Myocyte (in vitro differentiated cells): ENCODE data around the gene DOCK4. TPM values are rescaled to one million over a fixed set of nuclear protein-coding genes. Genes with fewer than 3 reads are reported as not detected.
A peak's percentile ranks its signal among the peaks of the same experiment; 100 is the strongest.
"Not testable (repeated sequence)": the region's sequence is repeated elsewhere in the genome, so short reads cannot be mapped to it uniquely, and the experiment has no call there.

Experiments
- DNase-seq: peaks from one replicate; pipeline ENCODE4 v3.0.0-alpha.2; 2012; ENCODE audit warnings: low read depth
- polyA plus RNA-seq: library from polyadenylated mRNA; unstranded; fragments of >200 nt; gene quantifications from one replicate; pipeline ENCODE4 v1.2.1, GENCODE V29; 2012; ENCODE audit warnings: missing spikeins
- total RNA-seq: library from RNA; depleted of rRNA; stranded (reverse); fragments of >200 nt; gene quantifications from 2 replicates; pipeline ENCODE4 v1.2.3, GENCODE V29; 2014

Gene DOCK4, protein sequence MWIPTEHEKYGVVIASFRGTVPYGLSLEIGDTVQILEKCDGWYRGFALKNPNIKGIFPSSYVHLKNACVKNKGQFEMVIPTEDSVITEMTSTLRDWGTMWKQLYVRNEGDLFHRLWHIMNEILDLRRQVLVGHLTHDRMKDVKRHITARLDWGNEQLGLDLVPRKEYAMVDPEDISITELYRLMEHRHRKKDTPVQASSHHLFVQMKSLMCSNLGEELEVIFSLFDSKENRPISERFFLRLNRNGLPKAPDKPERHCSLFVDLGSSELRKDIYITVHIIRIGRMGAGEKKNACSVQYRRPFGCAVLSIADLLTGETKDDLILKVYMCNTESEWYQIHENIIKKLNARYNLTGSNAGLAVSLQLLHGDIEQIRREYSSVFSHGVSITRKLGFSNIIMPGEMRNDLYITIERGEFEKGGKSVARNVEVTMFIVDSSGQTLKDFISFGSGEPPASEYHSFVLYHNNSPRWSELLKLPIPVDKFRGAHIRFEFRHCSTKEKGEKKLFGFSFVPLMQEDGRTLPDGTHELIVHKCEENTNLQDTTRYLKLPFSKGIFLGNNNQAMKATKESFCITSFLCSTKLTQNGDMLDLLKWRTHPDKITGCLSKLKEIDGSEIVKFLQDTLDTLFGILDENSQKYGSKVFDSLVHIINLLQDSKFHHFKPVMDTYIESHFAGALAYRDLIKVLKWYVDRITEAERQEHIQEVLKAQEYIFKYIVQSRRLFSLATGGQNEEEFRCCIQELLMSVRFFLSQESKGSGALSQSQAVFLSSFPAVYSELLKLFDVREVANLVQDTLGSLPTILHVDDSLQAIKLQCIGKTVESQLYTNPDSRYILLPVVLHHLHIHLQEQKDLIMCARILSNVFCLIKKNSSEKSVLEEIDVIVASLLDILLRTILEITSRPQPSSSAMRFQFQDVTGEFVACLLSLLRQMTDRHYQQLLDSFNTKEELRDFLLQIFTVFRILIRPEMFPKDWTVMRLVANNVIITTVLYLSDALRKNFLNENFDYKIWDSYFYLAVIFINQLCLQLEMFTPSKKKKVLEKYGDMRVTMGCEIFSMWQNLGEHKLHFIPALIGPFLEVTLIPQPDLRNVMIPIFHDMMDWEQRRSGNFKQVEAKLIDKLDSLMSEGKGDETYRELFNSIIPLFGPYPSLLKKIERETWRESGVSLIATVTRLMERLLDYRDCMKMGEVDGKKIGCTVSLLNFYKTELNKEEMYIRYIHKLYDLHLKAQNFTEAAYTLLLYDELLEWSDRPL (N-terminal part only)
- total RNA-seq: 13.2 and 16.3 TPM in 2 replicates
- 2.0 TPM for polyA plus RNA-seq

GRCh38 chr7:112206238-112206990 lies at the start of gene DOCK4, which contains the start of gene ZNF277:
Gene DOCK4, minus strand, starts transcription at chr7:112206399. Its CDS starts 261 bp downstream, at chr7:112206138.
Gene ZNF277, plus strand, starts transcription at chr7:112206695. Its CDS starts 22 bp downstream, at chr7:112206717.
- peak; percentile 100 for DNase-seq

GRCh38 chr7:112255388-112255720 lies 49.2 kb upstream of the DOCK4 start:
- no peak for DNase-seq

- DNase-seq: no peak
Measured at GRCh38 chr7:112254709-112255387, 48.6 kb upstream of the DOCK4 start.

- DNase-seq: no peak
Measured at GRCh38 chr7:112254156-112254555, 48.0 kb upstream of the DOCK4 start.

- no peak for DNase-seq
Measured at GRCh38 chr7:112252691-112253090, 46.5 kb upstream of the DOCK4 start.

GRCh38 chr7:112252141-112252540 lies 45.9 kb upstream of the DOCK4 start:
- DNase-seq: no peak

DNA sequence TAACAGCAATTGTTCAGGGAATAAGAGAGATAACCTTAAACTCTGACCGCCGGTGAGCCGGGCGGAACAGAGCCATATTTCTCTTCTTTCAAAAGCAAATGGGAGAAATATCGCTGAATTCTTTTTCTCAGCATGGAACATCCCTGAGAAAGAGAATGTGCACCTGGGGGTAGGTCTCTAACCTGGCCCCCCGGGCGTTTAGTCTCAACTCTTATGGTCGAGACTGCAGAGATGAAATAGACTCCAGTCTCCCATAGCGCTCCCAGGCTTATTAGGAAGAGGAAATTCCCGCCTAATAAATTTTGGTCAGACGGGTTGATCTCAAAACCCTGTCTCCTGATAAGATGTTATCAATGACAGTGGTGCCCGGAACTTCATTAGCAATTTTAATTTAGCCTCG lies 43.8 kb upstream of the DOCK4 start:
- DNase-seq: not testable (repeated sequence)

- DNase-seq: no peak
Measured at GRCh38 chr7:112248598-112248997, 42.4 kb upstream of the DOCK4 start.

GRCh38 chr7:112238852-112239610 lies 32.8 kb upstream of the DOCK4 start:
- peak; percentile 17 for DNase-seq

DNA sequence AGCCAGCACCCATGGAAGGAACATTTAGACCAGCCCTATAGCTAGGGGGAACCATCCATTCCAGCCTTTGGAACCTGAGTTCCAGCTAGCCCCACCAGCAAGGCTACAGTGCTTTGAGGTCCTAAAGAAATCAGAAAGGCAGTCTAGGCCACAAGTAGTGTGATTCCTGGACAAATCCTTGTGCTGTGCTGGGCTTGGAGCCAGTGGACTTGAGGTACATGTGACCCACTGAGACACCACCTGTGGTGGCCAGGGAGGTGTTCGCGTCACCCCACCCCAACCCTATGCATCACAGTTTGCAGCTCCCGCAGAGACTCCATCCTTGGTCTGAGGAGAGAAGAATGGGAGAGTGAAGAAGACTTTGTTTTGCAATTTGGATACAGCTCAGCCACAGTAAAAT lies 32.1 kb upstream of the DOCK4 start:
- DNase-seq: no peak

DNA sequence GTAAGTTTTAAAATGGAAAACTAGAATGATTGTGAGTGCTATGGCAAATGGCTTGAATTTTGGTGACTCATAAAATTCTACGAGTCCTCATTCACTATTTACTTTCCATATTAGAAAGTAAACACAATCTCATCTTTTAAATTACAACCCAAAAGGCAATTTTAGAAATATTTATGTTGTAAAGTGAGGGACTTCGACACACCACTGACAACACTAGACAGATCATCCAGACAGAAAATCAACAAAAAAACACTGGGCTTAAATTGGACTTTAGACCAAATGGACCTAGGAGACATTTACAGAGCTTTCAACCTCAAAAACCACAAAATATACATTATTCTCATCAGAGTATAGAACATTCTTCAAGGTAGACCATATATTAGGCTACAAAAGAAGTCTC lies 30.4 kb upstream of the DOCK4 start:
- DNase-seq: no peak

DNA sequence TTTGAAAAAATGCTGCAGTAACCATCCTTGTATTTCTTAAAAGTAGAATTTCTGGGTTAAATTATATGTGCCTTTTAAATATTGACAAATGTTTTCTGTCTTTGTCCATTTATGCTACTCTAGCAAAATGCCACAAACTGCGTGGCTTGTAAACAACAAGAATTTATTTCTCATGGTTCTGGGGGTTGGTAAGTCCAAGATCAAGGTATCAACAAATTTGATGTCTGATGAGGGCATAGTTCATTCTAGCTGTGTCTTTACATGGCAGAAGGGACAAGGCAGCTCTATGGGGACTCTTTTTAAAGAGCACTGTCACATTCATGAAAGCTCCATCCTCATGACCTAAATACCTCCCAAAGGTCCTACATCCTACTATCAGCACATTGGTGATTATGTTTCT lies 27.9 kb upstream of the DOCK4 start:
- DNase-seq: no peak

DNA sequence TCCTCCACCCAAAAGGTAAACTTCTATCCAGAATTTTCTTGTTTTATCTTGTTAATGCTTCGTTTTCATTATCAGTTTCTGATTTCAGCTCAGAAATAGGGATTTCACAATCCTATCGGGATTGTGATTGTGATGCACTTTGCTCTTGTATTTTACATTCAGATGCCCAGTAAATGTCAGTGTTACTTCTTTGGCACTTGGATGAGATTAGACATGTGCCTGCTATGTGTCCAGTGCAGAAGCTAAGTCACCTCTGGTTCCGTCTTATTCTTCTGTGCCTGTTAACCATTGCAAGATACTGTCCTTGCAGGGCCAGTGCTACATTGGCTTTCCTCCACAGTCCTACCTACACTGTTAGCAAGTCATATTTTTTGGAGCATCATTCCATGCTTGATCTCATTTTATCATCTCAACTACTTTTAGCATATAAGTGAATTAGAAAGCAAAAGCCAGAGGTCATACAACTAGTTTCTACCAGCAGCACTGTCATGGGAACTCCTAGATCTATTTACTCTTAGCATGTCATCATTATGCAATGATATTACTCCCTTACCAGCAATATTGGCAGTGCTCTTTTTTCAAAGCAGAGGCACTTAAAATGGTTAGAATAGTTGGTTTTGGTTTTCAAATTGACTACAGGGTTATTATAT lies 27.0 kb upstream of the DOCK4 start:
- DNase-seq: no peak

- no peak for DNase-seq
Measured at GRCh38 chr7:112232212-112232978, 26.2 kb upstream of the DOCK4 start.

- no peak for DNase-seq
Measured at GRCh38 chr7:112228632-112229031, 22.4 kb upstream of the DOCK4 start.

DNA sequence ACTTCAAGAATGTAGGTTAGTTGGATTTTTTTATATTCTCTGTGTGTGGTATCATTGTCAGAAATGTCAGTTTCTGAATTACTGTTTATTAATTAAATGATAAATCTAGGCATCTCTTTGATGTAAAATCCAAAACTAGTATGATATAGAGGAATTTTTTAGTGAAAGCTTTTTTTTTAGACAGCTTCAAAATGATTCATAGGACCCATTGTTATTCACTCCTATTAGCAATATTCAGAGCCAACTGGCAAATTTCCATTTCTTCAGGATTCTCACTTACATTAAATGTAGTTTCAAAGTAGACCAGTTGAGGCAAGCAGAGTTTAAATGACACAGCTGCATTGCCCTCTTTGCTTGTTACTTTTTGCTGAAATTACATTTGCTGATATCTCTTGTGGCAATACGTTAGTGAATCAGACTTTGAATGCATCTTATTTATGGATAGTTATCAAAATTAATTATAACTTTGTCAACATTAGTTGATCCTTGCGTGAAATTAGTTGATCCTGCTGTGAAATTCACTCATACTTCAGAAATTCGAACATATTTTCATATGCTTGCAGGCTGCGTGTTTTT lies 20.6 kb upstream of the DOCK4 start:
- DNase-seq: no peak

DNA sequence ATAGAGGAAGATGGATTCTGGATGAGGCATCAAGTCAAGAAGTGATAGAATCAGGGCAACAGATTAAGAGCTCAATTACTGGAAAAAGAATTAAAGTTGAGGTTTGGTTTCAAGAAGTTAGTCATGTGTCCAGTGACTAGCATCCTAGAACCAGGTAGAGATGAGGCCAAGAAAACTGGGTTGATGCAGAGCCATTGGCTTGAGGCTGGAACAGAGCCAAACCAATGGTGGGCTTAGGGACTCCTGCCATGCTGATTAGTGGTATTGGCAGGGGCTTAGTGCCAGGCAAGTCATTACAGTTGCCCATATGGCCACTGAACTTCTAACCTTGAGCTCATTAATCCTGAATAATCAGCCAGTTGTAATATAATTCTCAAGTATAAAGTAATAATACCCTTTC lies 18.8 kb upstream of the DOCK4 start:
- no peak for DNase-seq

- DNase-seq: no peak
Measured at GRCh38 chr7:112224186-112224585, 18.0 kb upstream of the DOCK4 start.
